Heart left ventricle (tissue), 16 donors: Measurements from ENCODE around the gene TCEANC2. TPM values are rescaled to one million over a fixed set of nuclear protein-coding genes. Genes with fewer than 3 reads are reported as not detected.

ENCODE experiments used
- ATAC-seq, 4 donors: fragments of 200-7000 bp; cut with Tn5 transposase; one replicate each; pipeline ENCODE4 v1.9.1; 2020 to 2022; ENCODE audit warnings: moderate library complexity in 4 of 4, mild to moderate bottlenecking in 3 of 4, moderate number of reproducible peaks in 1 of 4
- DNase-seq, 5 donors: peaks; one replicate each; pipeline ENCODE4 v3.0.0-alpha.2; 2020
- H3K27ac ChIP-seq, 12 donors: fragments of 200-600 bp; sonication (generic) in 4 of 12; one replicate each; pipeline versions ENCODE4 v1.5.0 to v1.8.0; 2016 to 2022; ENCODE audit warnings: mild to moderate bottlenecking in 2 of 12
- H3K27me3 ChIP-seq, 9 donors: fragments of 200-600 bp; sonication (generic) in 2 of 9; one replicate each; pipeline versions ENCODE4 v1.5.1 to v1.8.0; 2016 to 2022; ENCODE audit warnings: mild to moderate bottlenecking in 3 of 9
- H3K36me3 ChIP-seq, 9 donors: fragments of 200-600 bp; sonication (generic) in 2 of 9; one replicate each; pipeline versions ENCODE4 v1.5.0 to v1.8.0; 2018 to 2022; ENCODE audit warnings: mild to moderate bottlenecking in 2 of 9
- H3K4me1 ChIP-seq, 12 donors: fragments of 200-600 bp; sonication (generic) in 4 of 12; one replicate each; pipeline versions ENCODE4 v1.5.0 to v1.8.0; 2016 to 2022; ENCODE audit warnings: mild to moderate bottlenecking in 3 of 12
- H3K4me3 ChIP-seq, 12 donors: fragments of 200-600 bp; sonication (generic) in 4 of 12; one replicate each; pipeline versions ENCODE4 v1.5.0 to v1.8.0; 2017 to 2022; ENCODE audit warnings: mild to moderate bottlenecking in 9 of 12, moderate library complexity in 4 of 12
- H3K9me3 ChIP-seq, 12 donors: fragments of 200-600 bp; sonication (generic) in 4 of 12; one replicate each; pipeline versions ENCODE4 v1.5.0 to v1.8.0; 2016 to 2022; ENCODE audit warnings: mild to moderate bottlenecking in 1 of 12
- CTCF ChIP-seq, 12 donors: fragments of 200-600 bp; sonication (generic) in 4 of 12; IDR thresholded peaks; one replicate each; pipeline versions ENCODE4 v1.5.0 to v1.8.0; 2018 to 2022; ENCODE audit warnings: antibody characterized with exemption in 12 of 12, mild to moderate bottlenecking in 5 of 12
- POLR2A ChIP-seq, 2 donors: fragments of 450-650 bp; IDR thresholded peaks; one replicate each; pipeline ENCODE4 v1.6.1; 2017; ENCODE audit warnings: antibody characterized with exemption in 2 of 2, mild to moderate bottlenecking in 2 of 2, moderate library complexity in 2 of 2
- WGBS, 4 donors: extraction: QIAGEN DNeasy Blood & Tissue Kit in 2 of 4; methylation state at CpG; one replicate each; pipeline versions ENCODE4 v1.1.5 to v1.1.7; 2013 to 2018; 5-methylcytosine and 5-hydroxymethylcytosine counted together
- intact Hi-C, 10 donors: fragments of 100-400 bp; cut with DNase I; formaldehyde crosslinking; loops; one replicate each; pipeline versions ENCODE4 v1.11.1 to v1.14.2; 2022
- polyA plus RNA-seq, 2 donors: library from polyadenylated mRNA; stranded (reverse); fragments of 200-250 nt; gene quantifications; one replicate each; pipeline ENCODE4 v1.2.3, GENCODE V29; 2013
- total RNA-seq, 9 donors: library from RNA; depleted of rRNA in 2 of 9; stranded (reverse); fragments of >200 nt in 2 of 9; fragmentation: NEBNext Ultra II Directional in 3 of 9; extraction: Animal tissue kit (Norgen Biotek cat#: 25700) in 3 of 9; gene quantifications; one replicate each; pipeline versions ENCODE4 v1.1.0 to v1.2.4, GENCODE V29; 2016 to 2023
- donor health status: ischemic (EF 13 %, LVEDD 7.1; RV severe dilation, severe dysfunction).
- donor health status: healthy with polysubstance abuse.
- donor health status: DM: no; HTN: yes; CAD: no.
- donor health status: DM: no; HTN: no; CAD: no.
- donor health status: ischemic (EF 25% LVEDD 6.9; RV normal size, moderate dysfunction).
- donor health status: ischemic (EF 25% LVEDD 5.7; RV mildly dilated, moderate dysfunction).
- donor health status: healthy.
- donor health status: DM: yes; HTN: yes; CAD: no.
- donor health status: ischemic (EF 35%, LVEDD 5.7; RV mildly dilated, moderate dysfunction).
- donor health status: nonischemic (EF 11% LVEDD 7.7; RV severe dilation, severe dysfunction).
- donor health status: DM: yes; HTN: yes; CAD: no.
- donor health status: PGD.
- donor health status: ischemic (EF 29% LVEDD 5.4; RV normal size, mild dysfunction).
- donor health status: nonischemic (EF 23%, LVEDD 6.1; RV moderate dilation, normal function).

TCEANC2 gene
- total and polyA plus RNA-seq, 11 donors: 2.4 to 6.6 (median 4.5) TPM

GRCh38 chr1:54007613-54008012 lies 45.8 kb upstream of the TCEANC2 start:
- Histone ChIP-seq H3K27ac (no peak overlapping the region), H3K4me1 (no peaks in the 10 kb centered on the region), H3K9me3 (no peaks in the 10 kb centered on the region), H3K4me3 (no peak overlapping the region), H3K27me3 (peaks cover 0 to 8% (median 0%) of the 10 kb centered on the region in 9 donors), H3K36me3 (no peaks in the 10 kb centered on the region)
- 93 to 96% (median 95%) methylated on average over 4 of the region's 4 CpGs for WGBS, 4 donors
- intact Hi-C loops: no loop called here
- no peak for TF ChIP-seq CTCF (IDR thresholded peaks at IDR 0.05)
- TF ChIP-seq POLR2A (IDR thresholded peaks at IDR 0.05): no peak
- DNase-seq: no peak
- ATAC-seq: no peak

- Histone ChIP-seq H3K36me3 (no peaks in the 10 kb centered on the region), H3K9me3 (no peaks in the 10 kb centered on the region), H3K27ac (no peak overlapping the region), H3K27me3 (peaks cover 0 to 11% (median 0%) of the 10 kb centered on the region in 9 donors), H3K4me3 (no peak overlapping the region), H3K4me1 (no peaks in the 10 kb centered on the region)
- ATAC-seq: no peak
- no peak for TF ChIP-seq CTCF (IDR thresholded peaks at IDR 0.05)
- no peak for TF ChIP-seq POLR2A (IDR thresholded peaks at IDR 0.05)
- intact Hi-C loops: no loop called here
- no peak for DNase-seq
- 72 to 87% (median 83%) methylated on average over 12 to 13 of the region's 13 CpGs for WGBS, 4 donors
These were observed 44.5 kb upstream of the TCEANC2 start for GRCh38 chr1:54008876-54009275.

GRCh38 chr1:54009406-54009805 lies 44.0 kb upstream of the TCEANC2 start:
- no peaks in the 10 kb centered on the region for H3K9me3 ChIP-seq
- H3K27ac ChIP-seq: no peak overlapping the region
- H3K36me3 ChIP-seq: no peaks in the 10 kb centered on the region
- WGBS, 4 donors: 79 to 90% (median 84%) methylated on average over 4 of the region's 4 CpGs
- H3K27me3 ChIP-seq: peaks cover 0 to 16% (median 0%) of the 10 kb centered on the region in 9 donors
- no peaks in the 10 kb centered on the region for H3K4me1 ChIP-seq
- no peak overlapping the region for H3K4me3 ChIP-seq
- intact Hi-C loops: no loop called here
- no peak for DNase-seq
- ATAC-seq: no peak
- TF ChIP-seq CTCF (IDR thresholded peaks at IDR 0.05): no peak
- TF ChIP-seq POLR2A (IDR thresholded peaks at IDR 0.05): no peak

- no peak for ATAC-seq
- Histone ChIP-seq H3K4me1 (no peaks in the 10 kb centered on the region), H3K27ac (no peak overlapping the region), H3K4me3 (no peak overlapping the region), H3K36me3 (no peaks in the 10 kb centered on the region), H3K9me3 (no peaks in the 10 kb centered on the region), H3K27me3 (peaks cover 0 to 24% (median 0%) of the 10 kb centered on the region in 9 donors)
- TF ChIP-seq POLR2A (IDR thresholded peaks at IDR 0.05): no peak
- no peak for TF ChIP-seq CTCF (IDR thresholded peaks at IDR 0.05)
- intact Hi-C loops: no loop called here
- no peak for DNase-seq
- WGBS, 4 donors: 59 to 76% (median 65%) methylated on average over 5 of the region's 5 CpGs
These were observed 42.8 kb upstream of the TCEANC2 start for GRCh38 chr1:54010415-54011117.
